Heart right ventricle (tissue), 16 donors: ENCODE results near the gene SPCS3. TPM values are rescaled to one million over a fixed set of nuclear protein-coding genes. Genes with fewer than 3 reads are reported as not detected.

Experiments
- ATAC-seq, 8 donors: fragments of 200-7000 bp; cut with Tn5 transposase; one replicate each; pipeline ENCODE4 v1.9.1; 2020; ENCODE audit warnings: mild to moderate bottlenecking in 8 of 8, moderate library complexity in 8 of 8, moderate number of reproducible peaks in 1 of 8
- DNase-seq, 2 donors: peaks; one replicate each; pipeline ENCODE4 v3.0.0-alpha.2; 2020
- H3K27ac ChIP-seq, 10 donors: fragments of 200-600 bp; sonication (generic) in 2 of 10; one replicate each; pipeline versions ENCODE4 v1.5.0 to v1.8.0; 2020 to 2022; ENCODE audit warnings: mild to moderate bottlenecking in 3 of 10
- H3K27me3 ChIP-seq, 7 donors: fragments of 200-600 bp; one replicate each; pipeline ENCODE4 v1.8.0; 2021 to 2022; ENCODE audit warnings: mild to moderate bottlenecking in 2 of 7
- H3K36me3 ChIP-seq, 9 donors: fragments of 200-600 bp; sonication (generic) in 1 of 9; one replicate each; pipeline versions ENCODE4 v1.5.0 to v1.8.0; 2020 to 2022; ENCODE audit warnings: mild to moderate bottlenecking in 2 of 9
- H3K4me1 ChIP-seq, 9 donors: fragments of 200-600 bp; sonication (generic) in 1 of 9; one replicate each; pipeline versions ENCODE4 v1.5.0 to v1.8.0; 2020 to 2022; ENCODE audit warnings: mild to moderate bottlenecking in 4 of 9
- H3K4me3 ChIP-seq, 10 donors: fragments of 200-600 bp; sonication (generic) in 2 of 10; one replicate each; pipeline versions ENCODE4 v1.5.0 to v1.8.0; 2020 to 2022; ENCODE audit warnings: mild to moderate bottlenecking in 7 of 10, moderate library complexity in 2 of 10
- H3K9me3 ChIP-seq, 11 donors: fragments of 200-600 bp in 10 of 11; sonication (generic) in 2 of 11; one replicate each; pipeline versions ENCODE4 v1.5.0 to v1.8.0; 2013 to 2022; ENCODE audit warnings: mild to moderate bottlenecking in 2 of 11, control low read depth in 1 of 11, moderate library complexity in 1 of 11
- CTCF ChIP-seq, 9 donors: fragments of 200-600 bp; sonication (generic) in 2 of 9; IDR thresholded peaks; one replicate each; pipeline versions ENCODE4 v1.5.0 to v1.8.0; 2021 to 2022; ENCODE audit warnings: antibody characterized with exemption in 9 of 9, mild to moderate bottlenecking in 5 of 9, moderate library complexity in 1 of 9
- WGBS, 2 donors: extraction: QIAGEN DNeasy Blood & Tissue Kit; methylation state at CpG; one replicate each; pipeline ENCODE4 v1.1.7; 2013; ENCODE audit warnings: inconsistent platforms in 1 of 2; 5-methylcytosine and 5-hydroxymethylcytosine counted together
- intact Hi-C, 10 donors: fragments of 100-400 bp; cut with DNase I; formaldehyde crosslinking; loops; one replicate each; pipeline versions ENCODE4 v1.11.1 to v1.14.2; 2022
- polyA plus RNA-seq, 2 donors: library from polyadenylated mRNA; stranded (reverse); fragments of 200-250 nt; gene quantifications; one replicate each; pipeline ENCODE4 v1.2.3, GENCODE V29; 2013
- total RNA-seq, 10 donors: library from RNA; stranded (reverse); fragmentation: NEBNext Ultra II Directional in 3 of 10; extraction: Animal tissue kit (Norgen Biotek cat#: 25700) in 3 of 10; gene quantifications; one replicate each; pipeline versions ENCODE4 v1.2.1 to v1.2.4, GENCODE V29; 2021 to 2023
- donor health status: Arrhythmogenic right ventricular cardiomyopathy.
- donor health status: ischemic (EF 13 %, LVEDD 7.1; RV severe dilation, severe dysfunction).
- donor health status: healthy with polysubstance abuse.
- donor health status: DM: no; HTN: yes; CAD: no.
- donor health status: DM: no; HTN: no; CAD: no.
- donor health status: ischemic (EF 25% LVEDD 6.9; RV normal size, moderate dysfunction).
- donor health status: ischemic (EF 25% LVEDD 5.7; RV mildly dilated, moderate dysfunction).
- donor health status: healthy.
- donor health status: DM: yes; HTN: yes; CAD: no.
- donor health status: Ischemic cardiomyopathy.
- donor health status: ischemic (EF 35%, LVEDD 5.7; RV mildly dilated, moderate dysfunction).
- donor health status: nonischemic (EF 11% LVEDD 7.7; RV severe dilation, severe dysfunction).
- donor health status: DM: yes; HTN: yes; CAD: no.
- donor health status: PGD.
- donor health status: ischemic (EF 29% LVEDD 5.4; RV normal size, mild dysfunction).
- donor health status: nonischemic (EF 23%, LVEDD 6.1; RV moderate dilation, normal function).

The SPCS3 gene
- total and polyA plus RNA-seq, 12 donors: 21.7 to 122 (median 90.9) TPM

GRCh38 chr4:176309046-176309445 is 10.7 kb upstream of the SPCS3 start:
- WGBS, 2 donors: 86 to 88% methylated on average over 2 of the region's 2 CpGs
- Histone ChIP-seq H3K4me3 (no peak overlapping the region), H3K36me3 (no peaks in the 10 kb centered on the region), H3K9me3 (no peaks in the 10 kb centered on the region), H3K4me1 (no peaks in the 10 kb centered on the region), H3K27ac (no peak overlapping the region), H3K27me3 (peaks cover 0 to 4% (median 0%) of the 10 kb centered on the region in 7 donors)
- ATAC-seq: no peak
- intact Hi-C loops: no loop called here
- no peak for DNase-seq
- TF ChIP-seq CTCF (IDR thresholded peaks at IDR 0.05): no peak

GRCh38 chr4:176309772-176310171 is 10.0 kb upstream of the SPCS3 start:
- intact Hi-C loops: loop anchor here in 1 of 10 donors (10.0 kb wide), 1 partner anchor 115 kb away; the partner anchor contains the start of gene SPATA4
- TF ChIP-seq CTCF (IDR thresholded peaks at IDR 0.05): no peak
- no peak for ATAC-seq

GRCh38 chr4:176313596-176314336 is 6.0 kb upstream of the SPCS3 start:
- no peaks in the 10 kb centered on the region for H3K27me3 ChIP-seq
- no peak for DNase-seq
- no peaks in the 10 kb centered on the region for H3K36me3 ChIP-seq
- no peak overlapping the region for H3K27ac ChIP-seq
- no peak for TF ChIP-seq CTCF (IDR thresholded peaks at IDR 0.05)
- H3K4me3 ChIP-seq: no peak overlapping the region
- no peaks in the 10 kb centered on the region for H3K9me3 ChIP-seq
- peaks cover 0 to 9% (median 2%) of the 10 kb centered on the region in 9 donors for H3K4me1 ChIP-seq
- ATAC-seq: no peak
- intact Hi-C loops: loop anchor here in 1 of 10 donors (10.0 kb wide), 1 partner anchor 119 kb away; the partner anchor contains the start of gene SPATA4
- WGBS, 2 donors: 75% methylated on average over 7 of the region's 7 CpGs

More at GRCh38 chr4:176309772-176310171, 10.0 kb upstream of the SPCS3 start:
- Histone ChIP-seq H3K27me3 (no peaks in the 10 kb centered on the region), H3K4me3 (no peak overlapping the region), H3K27ac (no peak overlapping the region), H3K9me3 (no peaks in the 10 kb centered on the region), H3K4me1 (no peaks in the 10 kb centered on the region), H3K36me3 (no peaks in the 10 kb centered on the region)
- DNase-seq: no peak

- Histone ChIP-seq H3K36me3 (peaks cover 0 to 2% (median 0%) of the 10 kb centered on the region in 9 donors), H3K9me3 (no peaks in the 10 kb centered on the region), H3K27ac (peak overlapping the region; percentile 53 to 99 (median 97)), H3K4me1 (peaks cover 0 to 47% (median 38%) of the 10 kb centered on the region in 9 donors), H3K27me3 (no peaks in the 10 kb centered on the region), H3K4me3 (peak overlapping the region; percentile 40 to 87 (median 78))
- DNase-seq (no peak), ATAC-seq (peak in 6 of 8 donors; percentile 3 to 18 (median 8))
- intact Hi-C loops: loop anchor here in 2 of 10 donors (5.0 to 10.0 kb wide), 2 partner anchors 122 to 124 kb away; partner anchors contain the start of gene SPATA4 (in 2 of the 2)
- TF ChIP-seq CTCF (IDR thresholded peaks at IDR 0.05): no peak
- WGBS, 2 donors: 2 to 3% methylated on average over 13 of the region's 13 CpGs
These were observed 539 bp upstream of the SPCS3 start for GRCh38 chr4:176319151-176319703.
